ENCODE measurements around the gene CCDC158. TPM values are rescaled to one million over a fixed set of nuclear protein-coding genes. Genes with fewer than 3 reads are reported as not detected.

The CCDC158 gene
- total and polyA plus RNA-seq, 2 of the 4 experiments (the other 2 are of a cell fraction), result not detected

GRCh38 chr4:76375703-76376102, 45.2 kb downstream of the CCDC158 start:
- H3K23ac ChIP-seq (ENCODE audit: low read depth, low read length), result no peak overlapping the region
- dilution Hi-C loops (cut with HindIII; ENCODE audit: low sequenced_read_pairs, unreplicated experiment), result no loop called here
- in situ Hi-C loops (cut with MboI; ENCODE audit: low sequenced_read_pairs), result loop anchor here (10.0 kb wide), 1 partner anchor 191 kb away; no protein-coding TSS in a partner anchor
- H4K5ac ChIP-seq (ENCODE audit: low read depth, low read length), result no peak overlapping the region
- no peak overlapping the region for H2BK120ac ChIP-seq (ENCODE audit: low read depth, low read length)
- H4K91ac ChIP-seq (ENCODE audit: insufficient read depth, low read depth, low read length), result no peak overlapping the region
- H3K4me1 ChIP-seq (ENCODE audit: control insufficient read depth, insufficient read depth, low read length), result no peaks in the 10 kb centered on the region
- H3K56ac ChIP-seq (ENCODE audit: extremely low read depth, insufficient read depth, low read length), result no peak overlapping the region
- H3K14ac ChIP-seq (replicated peaks; ENCODE audit: low read depth, low read length), result no peak overlapping the region
- intact Hi-C loops (cut with micrococcal nuclease), result no loop called here
- BruUV-seq (replicated peaks), result no TSS peak
- no peak overlapping the region for H3K9ac ChIP-seq (ENCODE audit: low read depth, low read length)
- peaks cover 2% of the 10 kb centered on the region for H3K9me3 ChIP-seq (ENCODE audit: control insufficient read depth, insufficient read depth, low read length)
- H2BK5ac ChIP-seq (ENCODE audit: low read depth, low read length, poor library complexity, severe bottlenecking), result no peak overlapping the region
- no peak overlapping the region for H4K8ac ChIP-seq (ENCODE audit: low read depth in 2 of 2, low read length in 2 of 2)
- no peaks in the 10 kb centered on the region for H4K20me1 ChIP-seq (ENCODE audit: insufficient read depth, low read length)
- no peak overlapping the region for H2AFZ ChIP-seq (replicated peaks; ENCODE audit: low read length, poor library complexity)
- no peak for DNase-seq
- no CpG with 5 or more reads among the region's 1 CpG for WGBS, 2 experiments (ENCODE audit: extremely low coverage in 2 of 2, insufficient read length in 1 of 2)
- no peak overlapping the region for H3K4me3 ChIP-seq (ENCODE audit: insufficient read depth, low read depth, low read length)
- no peak overlapping the region for H2BK15ac ChIP-seq (ENCODE audit: low read depth, low read length)
- no peak overlapping the region for H2AK9ac ChIP-seq (replicated peaks; ENCODE audit: low read depth, low read length, poor library complexity)
- no peak overlapping the region for H2BK20ac ChIP-seq (ENCODE audit: low read depth, low read length)
- no peak overlapping the region for H3K4me2 ChIP-seq (ENCODE audit: low read depth, low read length)
- H3K36me3 ChIP-seq (ENCODE audit: control insufficient read depth, insufficient read depth, low read length), result no peaks in the 10 kb centered on the region
- no peaks in the 10 kb centered on the region for H3K9me1 ChIP-seq (ENCODE audit: insufficient read depth, low read length)
- ChIA-PET CTCF (interaction anchor here (0.6 kb wide), 1 partner anchor 198 kb away, joined by 3 read pairs; no protein-coding TSS in a partner anchor), POLR2A (ENCODE audit: unreplicated experiment) (no interaction called here)
- no peak overlapping the region for H3K18ac ChIP-seq (ENCODE audit: low read depth, low read length)
- no peak for ATAC-seq (ENCODE audit: low read depth)
- H3K79me1 ChIP-seq (ENCODE audit: low read depth in 1 of 2, low read length in 2 of 2), result no peaks in the 10 kb centered on the region
- H3K4ac ChIP-seq (ENCODE audit: low read depth, low read length), result no peak overlapping the region
- TF ChIP-seq USF2 (IDR thresholded peaks at IDR 0.05; ENCODE audit: low read depth, low read length) (no peak), CEBPB (IDR thresholded peaks at IDR 0.05; ENCODE audit: low read depth, low read length) (no peak), POLR2A (IDR thresholded peaks at IDR 0.05; ENCODE audit: low read depth, low read length) (no peak), RCOR1 (IDR thresholded peaks at IDR 0.05; ENCODE audit: insufficient replicate concordance, low read length) (no peak), MXI1 (IDR thresholded peaks at IDR 0.05; ENCODE audit: borderline replicate concordance, low read depth, low read length) (no peak), CHD1 (IDR thresholded peaks at IDR 0.05; ENCODE audit: low read depth, low read length) (no peak), RAD21 (IDR thresholded peaks at IDR 0.05; ENCODE audit: low read length) (no peak), MAZ (IDR thresholded peaks at IDR 0.05; ENCODE audit: borderline replicate concordance, low read depth, low read length) (no peak), RFX5 (IDR thresholded peaks at IDR 0.05; ENCODE audit: low read depth, low read length) (no peak), SMC3 (IDR thresholded peaks at IDR 0.05; ENCODE audit: low read depth, low read length) (no peak), BHLHE40 (IDR thresholded peaks at IDR 0.05; ENCODE audit: low read depth, low read length) (no peak), MAFK (IDR thresholded peaks at IDR 0.05; ENCODE audit: low read depth, low read length) (no peak)
- TF ChIP-seq, protein P1, sequence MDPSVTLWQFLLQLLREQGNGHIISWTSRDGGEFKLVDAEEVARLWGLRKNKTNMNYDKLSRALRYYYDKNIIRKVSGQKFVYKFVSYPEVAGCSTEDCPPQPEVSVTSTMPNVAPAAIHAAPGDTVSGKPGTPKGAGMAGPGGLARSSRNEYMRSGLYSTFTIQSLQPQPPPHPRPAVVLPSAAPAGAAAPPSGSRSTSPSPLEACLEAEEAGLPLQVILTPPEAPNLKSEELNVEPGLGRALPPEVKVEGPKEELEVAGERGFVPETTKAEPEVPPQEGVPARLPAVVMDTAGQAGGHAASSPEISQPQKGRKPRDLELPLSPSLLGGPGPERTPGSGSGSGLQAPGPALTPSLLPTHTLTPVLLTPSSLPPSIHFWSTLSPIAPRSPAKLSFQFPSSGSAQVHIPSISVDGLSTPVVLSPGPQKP (IDR thresholded peaks at IDR 0.05; ENCODE audit: borderline replicate concordance, low read depth, low read length), result no peak
- no peak overlapping the region for H3K27ac ChIP-seq (ENCODE audit: insufficient read depth, low read length)
- peaks cover 6% of the 10 kb centered on the region for H3K27me3 ChIP-seq (ENCODE audit: control insufficient read depth, insufficient read depth, low read length)
- no peak overlapping the region for H2AK5ac ChIP-seq (ENCODE audit: low read depth, low read length)
